Neural progenitor cell (in vitro differentiated cells): ENCODE data around the gene FLT3LG.

ENCODE experiments used
- CTCF ChIP-seq: fragments of 200-600 bp; sonication (generic); IDR thresholded peaks from 2 replicates; pipeline ENCODE4 v1.5.1; 2017; ENCODE audit warnings: antibody characterized with exemption, mild to moderate bottlenecking
- EZH2phosphoT487 ChIP-seq: fragments of 200-600 bp; sonication (generic); IDR thresholded peaks from 2 replicates; pipeline ENCODE4 v1.6.1; 2017; ENCODE audit warnings: antibody characterized with exemption

- TF ChIP-seq CTCF (no peak), EZH2phosphoT487 (no peak)
Measured at GRCh38 chr19:49468199-49468598, 5.8 kb upstream of the FLT3LG start.
